ENCODE measurements around the gene OSTF1.
A peak's percentile ranks its signal among the peaks of the same experiment; 100 is the strongest.

Gene OSTF1

DNA sequence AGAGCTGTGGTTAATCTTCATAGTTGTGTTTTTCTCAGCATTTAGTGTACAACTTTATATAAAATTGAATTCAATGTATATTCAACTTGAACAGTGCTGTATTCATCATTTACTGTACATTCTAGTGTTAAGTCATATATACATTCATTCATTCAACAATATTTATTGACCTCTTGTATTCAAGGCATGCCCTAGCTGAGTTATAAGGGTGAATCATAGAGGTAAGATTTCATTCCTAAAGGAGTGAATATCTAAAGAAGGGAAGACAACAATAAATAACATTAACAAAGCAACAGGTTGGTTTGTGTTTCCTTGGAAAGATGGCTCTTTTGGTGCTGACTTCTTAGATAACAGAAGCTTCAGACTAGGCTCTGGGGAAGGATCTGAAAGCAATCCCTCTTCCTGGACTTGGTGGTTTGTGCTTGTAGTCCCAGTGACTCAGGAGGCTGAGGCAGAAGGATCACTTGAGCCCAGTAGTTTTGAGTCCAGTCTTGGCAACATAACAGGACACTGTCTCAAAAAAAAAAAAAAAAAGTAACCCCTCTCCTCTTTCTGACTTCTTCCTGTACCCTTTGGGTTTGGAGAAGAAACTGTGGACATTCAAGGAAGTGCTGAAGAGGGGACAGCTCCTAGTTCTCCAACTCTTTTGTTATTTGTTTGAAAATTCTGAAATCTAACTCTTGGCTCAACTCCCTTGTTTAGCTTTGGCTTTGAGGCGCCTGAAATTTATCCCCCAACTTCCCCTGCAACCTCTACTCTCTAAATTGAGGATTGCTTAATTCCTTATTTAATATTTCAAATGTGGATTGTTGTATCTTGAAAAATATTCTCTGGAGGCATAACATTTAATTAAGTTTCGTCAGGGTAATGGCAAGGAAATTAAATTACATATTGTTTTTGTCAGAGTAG, 80.2 kb downstream of the OSTF1 start:
- ATAC-seq = no peak

DNA sequence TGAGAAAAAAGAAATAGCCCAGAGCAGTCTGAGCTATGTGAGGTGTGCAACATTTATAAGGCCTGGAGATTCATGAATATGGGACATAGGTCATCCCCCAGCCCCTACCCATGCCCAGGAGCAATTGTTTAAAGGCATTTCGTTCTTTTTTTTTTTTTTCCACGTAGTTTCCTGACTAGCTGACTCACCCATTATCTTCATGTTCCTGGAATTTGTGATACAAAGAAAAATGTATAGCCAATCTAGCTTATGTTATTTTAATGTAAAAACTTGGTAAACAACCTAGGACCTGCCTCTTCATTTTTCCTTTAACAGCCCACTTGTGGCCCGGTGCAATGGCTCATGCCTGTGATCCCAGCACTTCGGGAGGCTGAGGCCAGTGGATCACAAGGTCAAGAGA, 81.3 kb downstream of the OSTF1 start:
- ATAC-seq = no peak

DNA sequence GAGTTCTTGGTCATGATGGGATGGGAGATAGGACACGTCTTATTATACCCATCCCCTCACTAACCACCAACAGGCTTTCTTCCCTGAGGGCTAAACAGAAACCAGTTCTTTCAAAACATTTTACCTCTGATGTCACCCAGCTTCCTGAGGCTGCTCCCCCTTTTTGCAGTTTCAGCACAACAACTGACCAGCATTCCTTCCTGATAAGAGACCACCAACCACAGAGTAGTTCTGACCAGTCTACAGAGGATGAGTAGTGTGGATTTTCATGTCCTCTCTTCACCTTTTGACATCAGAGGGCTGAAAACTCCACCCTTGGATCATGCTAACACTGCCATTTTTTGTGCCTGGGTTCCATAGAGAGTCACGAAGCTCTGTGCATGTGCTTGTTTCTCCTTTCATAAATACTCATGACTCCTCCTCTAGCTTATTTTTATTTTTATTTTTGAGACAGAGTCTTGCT, 82.6 kb downstream of the OSTF1 start:
- ATAC-seq = no peak

DNA sequence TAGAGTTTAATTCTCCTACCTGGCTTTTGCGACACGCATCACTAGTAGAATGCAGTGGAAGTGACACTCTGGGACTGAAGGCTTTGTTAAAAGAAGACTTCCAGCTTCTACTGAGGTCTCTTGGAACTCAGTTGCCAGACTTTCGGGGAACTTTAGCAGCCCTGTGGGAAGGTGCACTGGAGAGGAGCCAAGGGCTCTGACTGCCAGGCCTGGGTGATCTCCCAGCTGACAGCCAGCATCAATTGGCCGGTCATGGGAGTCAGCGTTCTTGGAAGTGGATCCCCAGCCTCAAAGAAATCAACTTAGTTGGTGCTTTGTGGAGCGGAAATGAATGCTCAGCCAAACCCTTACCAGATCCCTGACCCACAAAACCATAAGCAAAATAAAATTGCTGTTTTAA, 87.1 kb downstream of the OSTF1 start:
- no peak for ATAC-seq

DNA sequence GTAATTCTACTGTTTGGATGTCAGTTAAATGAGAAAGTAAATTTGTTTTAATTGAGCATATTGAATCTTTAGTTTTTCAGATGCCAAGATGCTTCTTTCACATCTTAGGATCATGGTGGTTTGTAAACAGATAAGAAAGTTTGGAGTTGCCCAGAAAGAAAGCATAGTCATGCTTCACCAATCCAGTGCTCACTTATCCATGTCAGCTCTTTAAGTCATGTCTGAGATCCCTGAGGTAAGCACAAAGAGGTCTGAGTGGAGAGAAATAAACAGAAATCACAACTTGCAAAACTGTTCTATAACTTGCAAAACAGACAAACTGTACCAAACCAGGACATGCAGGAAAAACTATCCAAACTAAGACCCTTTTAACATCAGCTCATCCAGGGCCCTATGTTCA, 87.7 kb downstream of the OSTF1 start:
- ATAC-seq = no peak

DNA sequence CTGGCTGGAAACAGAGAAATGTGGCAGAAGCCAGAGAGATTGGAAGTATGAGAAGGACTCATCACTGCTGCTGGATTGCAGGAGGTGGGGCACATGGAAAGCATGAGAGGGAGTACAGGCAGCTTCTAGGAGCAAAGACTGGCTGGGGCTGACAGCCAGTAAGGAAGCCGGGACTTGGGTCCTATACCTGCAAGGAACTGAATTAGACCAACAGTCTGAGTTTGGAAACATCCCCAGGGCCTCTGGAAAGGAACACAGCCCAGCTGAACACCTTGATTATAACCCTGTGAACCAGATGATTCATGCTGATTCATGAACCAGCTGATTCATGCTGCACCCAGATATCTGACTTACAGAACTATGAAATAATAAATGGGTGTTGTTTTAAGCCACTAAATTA, 93.4 kb downstream of the OSTF1 start:
- peak; percentile 64 for ATAC-seq

DNA sequence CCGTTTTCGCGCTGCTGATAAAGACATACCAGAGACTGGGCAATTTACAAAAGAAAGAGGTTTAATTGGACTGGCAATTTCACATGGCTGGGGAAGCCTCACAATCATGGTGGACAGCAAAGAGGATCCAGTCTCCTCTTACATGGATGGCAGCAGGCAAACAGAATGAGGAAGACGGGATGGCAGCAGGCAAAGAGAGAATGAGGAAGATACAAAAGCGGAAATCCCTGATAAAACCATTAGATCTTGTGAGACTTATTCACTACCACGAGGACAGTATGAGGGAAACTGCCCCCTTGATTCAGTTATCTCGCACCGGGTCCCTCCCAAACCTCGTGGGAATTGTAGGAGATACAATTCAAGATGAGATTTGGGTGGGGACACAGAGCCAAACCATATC, 95.0 kb downstream of the OSTF1 start:
- ATAC-seq = no peak

DNA sequence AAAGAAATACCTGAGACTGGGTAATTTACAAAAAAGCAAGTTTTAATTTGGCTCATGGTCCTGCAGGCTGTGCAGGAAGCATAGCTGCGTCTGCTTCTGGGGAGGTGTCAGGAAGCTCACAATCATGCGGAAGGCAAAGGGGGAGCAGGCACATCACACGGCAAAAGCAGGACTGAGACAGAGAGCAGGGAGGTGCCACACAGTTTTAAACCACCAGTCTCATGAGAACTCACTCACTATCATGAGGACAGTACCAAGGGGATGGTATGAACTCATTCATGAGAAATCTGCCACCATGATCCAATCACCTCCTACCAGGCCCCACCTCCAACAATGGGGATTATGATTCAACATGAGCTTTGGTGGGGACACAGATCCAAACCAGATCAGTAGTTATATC, 96.2 kb downstream of the OSTF1 start:
- no peak for ATAC-seq

DNA sequence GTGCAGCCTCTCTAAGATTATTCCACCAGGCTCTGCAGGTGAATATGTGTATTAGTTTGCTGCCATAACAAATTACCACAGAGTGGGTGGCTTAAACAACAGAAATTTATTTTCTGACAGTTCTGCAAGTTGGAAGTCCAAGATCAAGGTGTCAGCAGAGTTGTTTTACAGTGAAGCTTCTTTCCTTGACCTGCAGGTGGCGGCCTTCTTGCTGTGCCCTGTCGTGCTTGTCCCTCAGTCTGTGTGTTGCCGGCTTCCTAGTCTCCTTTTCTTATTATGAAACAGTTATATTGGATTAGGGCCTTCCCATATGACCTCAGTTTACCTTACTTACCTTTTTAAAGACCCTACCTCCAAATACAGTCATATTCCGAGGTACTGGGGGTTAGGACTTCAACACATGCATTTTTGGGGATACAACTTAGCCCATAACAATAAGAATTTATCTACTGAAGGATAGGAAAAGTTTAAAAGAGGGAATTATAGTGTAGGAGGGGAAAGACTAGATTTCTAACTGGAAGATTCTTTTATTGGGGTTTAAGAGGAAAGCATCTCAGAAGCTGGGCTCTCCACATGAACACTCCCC, 97.4 kb downstream of the OSTF1 start:
- peak; percentile 53 to 58 for ATAC-seq

DNA sequence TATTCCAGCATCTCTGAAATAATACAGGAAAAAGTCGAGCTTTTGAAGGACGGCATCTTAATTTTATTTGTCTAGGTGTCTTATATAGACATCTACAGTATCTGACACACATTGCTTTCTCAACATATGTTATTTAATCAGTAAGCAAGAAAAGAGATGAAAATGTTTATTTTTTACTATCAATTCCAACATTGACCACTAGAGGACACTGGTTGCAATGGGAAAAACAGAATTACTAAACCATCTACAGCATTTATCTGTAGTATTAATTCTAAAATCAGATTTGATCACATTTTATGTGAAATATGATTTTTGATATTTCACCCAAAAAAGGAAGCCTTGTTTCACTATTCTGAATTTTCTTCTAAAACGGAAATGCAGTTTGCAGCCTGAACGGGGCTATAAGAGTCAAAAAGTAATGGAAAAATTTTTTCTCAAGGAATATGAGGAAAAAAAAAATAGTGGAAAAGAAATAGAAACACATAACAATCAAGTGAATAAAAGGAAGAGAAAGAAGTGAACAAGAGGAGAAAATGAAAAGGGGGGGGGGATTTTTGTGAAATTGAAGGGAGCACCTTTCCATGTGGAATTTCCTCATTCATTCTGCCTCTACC, 98.6 kb downstream of the OSTF1 start:
- no peak for ATAC-seq

DNA sequence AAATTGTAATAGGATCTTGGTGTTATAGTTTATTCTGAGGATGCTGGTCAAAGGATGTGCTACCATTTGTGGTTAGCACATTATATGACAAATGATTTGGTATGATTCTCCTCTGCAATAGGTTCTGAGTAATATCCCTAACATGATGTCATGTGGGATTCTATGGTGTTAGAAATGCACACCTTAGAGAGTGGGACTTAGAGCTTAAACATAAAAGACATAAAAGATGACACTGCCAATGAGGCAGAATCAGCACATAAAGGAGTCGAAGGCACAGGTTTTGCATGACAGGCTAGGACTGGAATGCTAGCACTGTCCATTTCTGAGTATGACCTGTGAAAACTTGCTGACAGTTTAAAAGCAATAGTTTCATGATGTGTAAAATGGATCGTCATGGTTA, 100.4 kb downstream of the OSTF1 start:
- ATAC-seq = peak; percentile 25 to 36

DNA sequence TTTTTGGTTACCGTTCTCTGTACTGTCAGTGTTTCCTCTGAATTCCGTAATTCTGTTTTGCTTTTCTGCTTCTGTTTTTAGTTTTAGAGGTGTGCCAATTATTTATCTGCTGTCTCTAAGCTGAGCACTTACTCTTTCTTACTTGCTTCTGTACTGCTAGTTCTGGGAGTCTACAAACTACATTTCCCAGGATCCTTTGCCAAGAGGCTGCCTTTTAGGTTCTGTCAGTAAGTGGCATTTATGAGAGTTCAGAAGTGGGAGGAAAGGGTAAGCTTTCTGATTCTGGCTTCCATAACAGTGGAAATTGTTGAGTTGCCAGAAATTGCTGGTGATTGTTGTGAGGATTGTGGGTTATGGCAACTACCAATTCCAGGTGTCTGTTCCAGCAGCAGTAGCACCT, 102.4 kb downstream of the OSTF1 start:
- ATAC-seq = no peak

Data from activated CD4-positive, CD25-positive, alpha-beta regulatory T cell treated with anti-CD3 and anti-CD28 coated beads, Interleukin-2, amount 50 U/mL, for 24 hours (primary cell).